OCI-M2 (cell line): ENCODE results near the gene VPS37C.
A peak's percentile ranks its signal among the peaks of the same experiment; 100 is the strongest.
"Not testable (repeated sequence)": the region's sequence is repeated elsewhere in the genome, so short reads cannot be mapped to it uniquely, and the experiment has no call there.

Experiments used
- DNase-seq: peaks from one replicate; lab custom pipeline; 2025; ENCODE audit not compliant: unreplicated experiment; lab: John Stamatoyannopoulos, UW

VPS37C gene

DNA sequence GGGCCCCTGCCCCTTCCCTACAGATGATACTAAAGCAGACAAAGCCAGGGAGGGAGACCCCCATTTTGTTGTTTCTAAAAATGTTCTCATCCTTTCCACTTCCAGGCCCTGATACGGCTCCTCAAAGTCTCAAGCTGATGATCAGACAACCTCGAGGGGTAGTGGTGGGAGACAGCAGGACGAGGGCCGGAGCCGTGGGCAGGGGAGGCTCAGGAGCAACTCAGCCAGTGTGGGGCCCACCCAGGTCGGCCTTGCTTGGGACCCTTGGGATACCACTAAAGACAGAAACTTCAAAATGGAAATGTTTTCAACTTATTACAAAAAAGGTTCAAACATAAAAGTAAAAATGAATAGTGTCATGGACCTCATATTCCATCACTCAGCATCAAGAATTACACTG is 15.2 kb upstream of the VPS37C start:
- DNase-seq = no peak

- DNase-seq = no peak
Measured at GRCh38 chr11:61174949-61175348, 13.7 kb upstream of the VPS37C start.

GRCh38 chr11:61174273-61174672 is 13.0 kb upstream of the VPS37C start:
- no peak for DNase-seq

- no peak for DNase-seq
Measured at GRCh38 chr11:61173456-61173855, 12.2 kb upstream of the VPS37C start.

- no peak for DNase-seq
Measured at GRCh38 chr11:61172888-61173287, 11.7 kb upstream of the VPS37C start.

DNA sequence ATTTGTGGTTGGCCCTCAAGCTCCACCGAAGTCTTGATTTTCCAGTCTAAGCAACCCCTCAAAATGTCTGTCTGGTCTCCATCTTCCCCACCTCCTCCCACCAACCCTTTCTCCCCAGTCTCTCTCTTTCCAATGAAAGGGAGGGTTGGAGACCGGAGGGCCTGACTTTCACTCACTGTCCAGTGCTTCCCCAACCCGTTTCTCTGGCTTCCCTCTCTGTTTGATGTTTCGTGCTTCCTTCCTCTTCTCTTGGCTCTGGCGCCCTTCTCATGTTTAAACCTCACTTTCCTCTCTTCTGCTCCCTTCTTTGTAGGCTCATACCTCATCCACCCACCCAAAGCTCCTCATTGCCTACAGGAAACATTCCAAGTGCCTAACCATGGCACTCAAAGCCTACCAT is 11.1 kb upstream of the VPS37C start:
- DNase-seq = no peak

- no peak for DNase-seq
Measured at GRCh38 chr11:61171907-61172306, 10.7 kb upstream of the VPS37C start.

DNA sequence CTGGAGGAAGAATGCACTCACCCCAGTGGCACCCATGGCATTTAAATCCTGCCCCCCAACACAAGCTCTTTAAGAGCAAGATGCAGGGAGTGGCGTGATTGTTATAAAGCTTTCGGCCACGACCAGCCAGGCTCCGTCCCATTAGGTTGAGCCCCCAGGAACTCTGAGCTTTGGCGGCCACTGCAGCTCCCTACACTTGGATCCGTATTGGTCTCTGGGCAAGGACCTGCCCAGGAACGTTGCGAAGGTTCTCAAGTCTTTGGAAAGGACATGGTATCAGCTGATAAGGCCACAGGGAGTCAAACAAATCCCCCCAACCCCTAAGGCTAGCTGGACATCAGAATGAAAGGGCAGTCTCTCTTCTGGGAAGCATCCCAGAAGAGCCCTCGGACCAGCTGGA is 9.3 kb upstream of the VPS37C start:
- no peak for DNase-seq

GRCh38 chr11:61168800-61169199 is 7.6 kb upstream of the VPS37C start:
- no peak for DNase-seq

GRCh38 chr11:61168042-61168688 is 6.9 kb upstream of the VPS37C start:
- no peak for DNase-seq

GRCh38 chr11:61166331-61166730 is 5.1 kb upstream of the VPS37C start:
- not testable (repeated sequence) for DNase-seq

GRCh38 chr11:61165785-61166184 is 4.6 kb upstream of the VPS37C start:
- not testable (repeated sequence) for DNase-seq

DNA sequence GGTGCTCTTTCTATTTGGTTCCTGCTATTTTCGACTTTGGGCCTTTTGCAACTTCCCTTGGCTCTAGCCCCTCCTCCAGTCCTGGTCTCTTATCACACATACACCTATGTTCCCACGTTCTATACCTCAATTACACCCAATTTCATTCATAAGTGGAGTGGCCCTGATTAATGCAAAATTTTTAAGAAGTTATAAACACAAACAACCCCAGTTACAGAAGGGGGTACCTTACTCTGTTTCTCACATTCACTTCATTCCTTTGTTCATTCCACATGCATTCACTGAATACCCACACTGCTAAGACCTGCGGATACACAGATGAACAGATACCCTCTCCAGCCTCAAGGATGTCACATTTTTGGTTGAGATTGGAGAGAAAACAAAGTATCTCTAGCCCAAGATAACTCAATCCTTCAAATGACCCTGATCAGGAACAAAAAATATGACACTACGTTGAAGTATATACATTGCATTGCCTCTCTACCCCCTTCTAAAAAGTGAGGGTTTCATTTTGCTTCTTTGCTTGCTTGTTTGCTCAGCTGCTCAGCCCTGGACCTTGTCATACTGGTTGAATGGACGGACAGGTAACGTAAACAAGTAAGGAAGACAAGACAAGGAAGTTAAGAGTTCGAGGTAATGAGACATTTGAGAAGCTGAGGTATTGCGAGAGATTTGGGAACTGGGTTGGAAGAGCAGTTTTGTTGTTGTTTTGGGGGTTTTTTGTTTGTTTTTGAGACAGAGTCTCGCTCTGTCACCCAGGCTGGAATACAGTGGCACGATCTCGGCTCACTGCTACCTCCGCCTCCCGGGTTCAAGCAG is 3.6 kb upstream of the VPS37C start:
- DNase-seq = no peak

DNA sequence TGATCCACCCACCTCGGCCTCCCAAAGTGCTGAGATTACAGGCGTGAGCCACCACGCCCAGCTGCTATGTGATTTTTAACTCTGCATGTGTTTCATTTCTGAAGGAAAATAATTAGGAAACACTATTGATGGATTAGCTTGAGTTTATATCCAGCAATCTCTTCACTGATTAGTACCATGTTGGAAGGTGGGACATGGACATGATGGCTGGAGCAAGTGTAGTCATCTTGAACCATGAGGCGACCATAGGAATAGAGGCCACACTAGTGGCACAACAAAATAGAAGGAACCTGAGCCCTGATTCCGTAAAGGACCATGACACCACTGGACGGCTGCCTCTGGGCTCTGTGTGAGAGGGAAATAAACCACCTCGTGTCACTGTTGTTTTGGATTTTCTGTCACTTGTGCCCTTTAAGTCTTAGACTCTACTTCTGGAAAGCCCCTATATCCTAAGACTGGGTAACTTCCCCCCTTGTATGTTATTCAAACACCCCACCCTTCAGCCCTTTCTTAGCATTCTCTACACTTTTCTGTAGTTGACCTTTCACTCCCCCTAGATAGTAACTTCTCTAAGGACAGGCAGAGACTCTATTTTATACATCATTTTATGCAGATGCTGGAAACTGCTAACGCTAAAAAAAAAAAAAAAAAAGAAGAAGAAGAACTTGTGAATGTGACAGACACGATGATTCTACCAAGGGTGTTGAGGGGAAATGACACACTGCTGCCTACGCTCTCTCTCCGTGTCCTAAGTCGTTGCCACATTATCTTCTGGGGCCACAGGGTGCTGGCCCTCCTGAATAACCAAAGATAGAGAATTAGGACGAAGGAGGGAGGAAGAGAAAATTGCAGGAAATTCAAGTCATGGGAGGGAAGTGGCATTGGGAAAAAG is 2.7 kb upstream of the VPS37C start:
- peak; percentile 53 for DNase-seq

- no peak for DNase-seq
Measured at GRCh38 chr11:61163021-61163420, 1.8 kb upstream of the VPS37C start.

- peak; percentile 17 for DNase-seq
Measured at GRCh38 chr11:61162092-61162941, 1.1 kb upstream of the VPS37C start.

DNA sequence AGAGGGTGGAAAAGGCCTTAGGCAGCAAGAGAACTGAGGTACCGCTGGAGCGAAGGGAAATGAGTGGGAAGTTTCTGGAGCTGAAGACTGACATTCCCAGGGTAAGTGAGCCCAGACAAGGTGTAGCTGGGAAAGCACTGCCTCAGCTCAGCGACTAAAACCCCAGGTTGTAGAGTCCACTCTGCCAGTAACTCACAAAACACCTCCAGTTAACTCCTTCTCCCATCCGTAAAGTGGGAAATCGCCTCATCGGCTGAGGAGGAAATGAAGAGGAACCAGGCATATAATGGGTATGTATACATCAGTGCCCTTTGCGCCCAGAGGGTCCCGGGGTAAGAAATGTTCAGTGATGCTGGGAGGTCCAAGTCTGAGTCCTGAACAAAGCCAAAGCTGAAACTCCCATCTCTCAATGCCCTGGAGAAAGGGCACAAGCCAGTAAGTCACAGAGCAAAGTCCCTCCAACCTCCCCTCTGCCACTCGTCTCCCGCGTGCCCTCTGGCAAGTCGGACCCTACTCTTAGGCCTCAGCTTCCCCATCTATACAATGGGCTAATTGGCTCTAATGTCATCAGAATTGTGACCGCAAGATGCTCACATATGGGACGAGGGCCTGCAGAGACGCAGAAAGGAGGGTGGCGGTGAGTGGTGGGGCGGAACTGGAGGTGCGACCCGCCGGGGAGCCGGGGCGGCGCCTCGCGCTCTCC is 588 bp downstream of the VPS37C start:
- DNase-seq = no peak

DNA sequence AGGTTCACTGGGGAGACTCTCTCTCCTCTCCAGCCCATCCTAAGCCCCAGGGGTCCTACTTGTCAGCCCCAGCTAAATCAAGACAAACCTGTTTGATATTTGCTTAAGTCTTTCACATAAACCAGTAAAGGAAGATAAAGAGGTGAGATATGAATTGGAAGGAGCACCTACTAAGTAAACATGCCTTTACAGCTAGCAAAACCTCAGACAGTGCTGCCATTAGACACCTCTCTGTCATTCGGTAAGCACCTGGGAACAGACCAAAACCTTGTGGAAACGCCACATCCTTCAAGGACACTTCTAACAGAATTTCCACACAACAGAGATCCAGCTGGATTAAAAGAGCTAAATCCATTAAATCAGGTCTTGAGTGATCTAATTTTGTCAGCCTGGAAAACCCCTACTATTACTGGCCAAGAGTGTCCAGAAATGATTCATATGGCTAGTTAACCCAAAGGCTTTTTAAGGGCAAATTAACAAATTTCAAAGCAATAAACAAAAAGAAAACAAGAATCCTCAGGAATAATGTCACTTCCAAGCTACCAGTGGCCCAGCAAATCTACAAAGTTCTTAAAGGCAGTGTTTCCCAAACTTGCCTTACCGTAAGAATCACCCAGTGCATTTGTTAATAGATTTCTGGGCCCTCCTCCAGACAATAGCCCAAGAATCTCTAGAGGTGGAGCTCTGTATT is 2.4 kb downstream of the VPS37C start:
- no peak for DNase-seq

DNA sequence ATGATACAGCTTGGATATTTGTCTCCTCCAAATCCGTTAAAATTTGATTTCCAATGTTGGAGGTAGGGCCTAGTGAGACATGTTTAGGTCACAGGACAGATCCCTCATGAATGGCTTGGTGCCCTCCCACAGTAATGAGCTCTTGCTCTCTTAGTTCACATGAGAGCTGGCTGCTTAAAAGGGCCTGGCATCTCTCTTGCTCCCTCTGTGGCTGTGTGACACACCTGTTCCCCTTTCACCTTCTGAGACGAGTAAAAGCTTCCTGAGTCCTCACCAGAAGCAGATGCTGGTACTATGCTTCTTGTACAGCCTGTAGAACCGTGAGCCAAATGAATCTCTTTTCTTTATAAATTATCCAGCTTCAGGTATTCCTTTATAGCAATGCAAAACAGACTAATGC is 3.5 kb downstream of the VPS37C start:
- no peak for DNase-seq

DNA sequence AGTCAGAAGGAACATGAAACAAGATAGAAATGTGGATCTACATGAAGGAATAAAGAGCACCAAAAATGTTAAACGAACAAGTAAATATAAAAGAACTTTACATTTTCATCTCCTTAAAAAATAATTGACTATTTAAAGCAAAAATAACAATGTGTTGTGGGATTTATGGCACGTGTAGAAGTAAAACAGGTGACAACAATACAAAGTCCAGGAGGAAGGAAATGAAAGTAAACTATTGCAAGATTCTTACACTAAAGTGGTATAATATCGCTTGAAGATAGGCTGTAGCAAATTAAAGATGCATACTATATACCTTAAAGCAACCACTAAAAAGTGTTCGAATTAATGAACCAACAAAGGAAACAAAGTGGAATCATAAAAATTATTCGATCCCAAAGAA is 5.5 kb downstream of the VPS37C start:
- DNase-seq = no peak
